H1 (cell line): ENCODE measurements around the gene BTG2. TPM values are rescaled to one million over a fixed set of nuclear protein-coding genes. Genes with fewer than 3 reads are reported as not detected.

Experiments used
- CREB1 ChIP-seq: IDR thresholded peaks from 2 replicates; pipeline ENCODE4 v1.6.1; 2012; ENCODE audit warnings: inconsistent platforms
- YY1 ChIP-seq: IDR thresholded peaks from 2 replicates; pipeline ENCODE4 v1.6.1; 2011; ENCODE audit warnings: low read depth, mild to moderate bottlenecking, low read length
- polyA plus RNA-seq, 7 experiments: library from polyadenylated mRNA; depleted of rRNA in 3 of 7; stranded (reverse) in 5 of 7; unstranded in 2 of 7; fragments of >200 nt in 5 of 7; fragments of 200-250 nt in 2 of 7; gene quantifications; 1 replicate in 5 of 7; 2 replicates in 1 of 7; 4 replicates in 1 of 7; pipeline versions ENCODE4 v1.2.1 to v1.2.3, GENCODE V29; 2011 to 2013; ENCODE audit warnings: missing spikeins in 2 of 7, mixed read lengths in 2 of 7
- total RNA-seq: library from RNA; stranded (reverse); fragmentation: NEBNext Ultra II Directional; extraction: Animal tissue kit (Norgen Biotek cat#: 25700); gene quantifications from 2 replicates; pipeline ENCODE4 v1.2.1, GENCODE V29; 2021
- TF ChIP-seq, protein P1 (sequence below): IDR thresholded peaks from 2 replicates; pipeline ENCODE4 v1.6.1; 2011; ENCODE audit warnings: low read length, improper control_type of control experiment

BTG2 gene
- total and polyA plus RNA-seq, 2 of the 8 experiments (the other 6 are each of a cell fraction or from before 2014, with no cell fraction given): 4.8 to 11.0 TPM

DNA sequence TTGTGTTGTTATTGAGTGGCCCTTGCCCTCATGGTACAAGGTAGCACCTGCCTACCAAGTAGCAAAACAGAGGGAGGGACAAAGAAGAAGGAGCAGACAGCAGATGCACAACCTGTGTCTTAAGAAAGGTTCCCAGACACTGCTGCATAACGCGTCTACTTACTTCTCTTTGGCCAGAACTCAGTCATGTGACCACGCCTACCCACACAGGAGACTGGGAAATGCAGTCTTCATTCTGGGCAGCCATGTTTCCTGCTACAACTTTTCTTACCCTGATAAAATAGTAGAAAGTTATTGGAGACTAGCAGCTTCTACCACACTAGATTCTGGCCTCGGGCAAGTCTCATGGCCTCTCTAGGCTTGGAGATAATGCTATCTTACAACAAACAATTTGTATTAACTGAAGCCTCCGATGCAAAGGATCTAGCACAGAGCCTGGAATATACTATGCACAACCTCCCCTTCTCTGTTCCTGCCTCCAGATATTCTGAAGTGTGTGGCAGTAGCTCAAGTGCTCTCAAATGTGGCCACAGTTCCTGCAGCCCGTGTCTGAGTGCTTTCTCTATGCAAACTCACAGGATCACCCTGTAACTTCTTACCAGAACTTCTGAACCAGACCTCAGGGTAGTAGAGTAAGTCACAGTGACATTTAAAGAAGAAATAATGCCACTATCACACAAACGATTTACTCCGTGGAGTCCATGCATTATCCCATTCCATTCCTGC lies 34.1 kb upstream of the BTG2 start (continued):
- TF ChIP-seq, protein P1, sequence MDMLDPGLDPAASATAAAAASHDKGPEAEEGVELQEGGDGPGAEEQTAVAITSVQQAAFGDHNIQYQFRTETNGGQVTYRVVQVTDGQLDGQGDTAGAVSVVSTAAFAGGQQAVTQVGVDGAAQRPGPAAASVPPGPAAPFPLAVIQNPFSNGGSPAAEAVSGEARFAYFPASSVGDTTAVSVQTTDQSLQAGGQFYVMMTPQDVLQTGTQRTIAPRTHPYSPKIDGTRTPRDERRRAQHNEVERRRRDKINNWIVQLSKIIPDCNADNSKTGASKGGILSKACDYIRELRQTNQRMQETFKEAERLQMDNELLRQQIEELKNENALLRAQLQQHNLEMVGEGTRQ: peak; percentile 88
- TF ChIP-seq YY1: peak; percentile 95
- TF ChIP-seq CREB1: 0 out of 2 replicates have a peak, but pooled peaks have one; percentile 18
